ENCODE results near the gene RBMS1.
"Not testable (repeated sequence)": the region's sequence is repeated elsewhere in the genome, so short reads cannot be mapped to it uniquely, and the experiment has no call there.

Gene RBMS1

DNA sequence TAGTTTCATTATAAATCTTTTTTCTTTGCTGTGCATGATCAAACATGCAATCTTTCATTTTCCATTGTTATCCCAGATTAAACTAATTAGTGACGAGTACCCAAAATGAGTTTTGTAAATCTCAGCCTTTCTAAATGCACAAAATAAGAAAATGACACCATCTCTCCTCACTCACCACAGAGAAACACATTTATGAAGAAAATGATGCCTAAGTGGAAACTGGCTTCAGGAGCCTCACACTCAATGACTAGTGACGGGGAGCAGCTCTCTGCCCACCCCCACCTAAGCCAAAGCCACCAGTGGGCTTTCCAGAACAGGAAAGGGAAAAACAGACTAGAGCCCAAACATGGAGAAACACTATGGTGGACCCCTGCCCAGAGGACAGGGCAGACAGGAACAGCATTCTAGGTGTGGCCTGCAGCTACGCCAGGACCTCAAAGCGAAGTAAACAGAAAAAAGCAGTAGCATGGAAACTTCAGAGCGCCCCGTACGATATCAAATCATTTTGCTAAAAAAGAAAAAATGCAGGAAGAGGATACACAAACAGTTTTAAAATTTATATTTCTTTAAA lies 113.5 kb downstream of the RBMS1 start:
- DNase-seq (ENCODE audit: low read depth): no peak

DNA sequence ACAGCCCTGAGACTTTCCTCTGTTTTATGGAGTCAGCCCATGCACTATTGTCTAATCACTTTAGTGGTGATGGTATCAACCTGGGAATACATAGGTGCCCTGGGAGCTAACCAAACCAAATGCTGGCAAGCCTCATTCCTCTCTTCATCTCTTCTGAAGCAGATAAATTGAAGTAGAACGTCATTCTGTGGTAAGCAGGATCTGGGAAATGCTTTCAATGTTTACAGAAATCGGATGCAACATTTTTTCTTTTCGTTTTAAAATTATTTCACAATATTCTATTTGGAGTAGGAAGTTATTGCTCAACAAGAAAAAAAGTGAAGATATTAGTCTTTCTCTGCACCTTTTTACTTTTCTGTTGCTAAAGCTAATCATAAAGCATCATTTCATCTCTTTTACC lies 114.2 kb downstream of the RBMS1 start:
- peak; percentile 94 for DNase-seq (ENCODE audit: low read depth)

DNA sequence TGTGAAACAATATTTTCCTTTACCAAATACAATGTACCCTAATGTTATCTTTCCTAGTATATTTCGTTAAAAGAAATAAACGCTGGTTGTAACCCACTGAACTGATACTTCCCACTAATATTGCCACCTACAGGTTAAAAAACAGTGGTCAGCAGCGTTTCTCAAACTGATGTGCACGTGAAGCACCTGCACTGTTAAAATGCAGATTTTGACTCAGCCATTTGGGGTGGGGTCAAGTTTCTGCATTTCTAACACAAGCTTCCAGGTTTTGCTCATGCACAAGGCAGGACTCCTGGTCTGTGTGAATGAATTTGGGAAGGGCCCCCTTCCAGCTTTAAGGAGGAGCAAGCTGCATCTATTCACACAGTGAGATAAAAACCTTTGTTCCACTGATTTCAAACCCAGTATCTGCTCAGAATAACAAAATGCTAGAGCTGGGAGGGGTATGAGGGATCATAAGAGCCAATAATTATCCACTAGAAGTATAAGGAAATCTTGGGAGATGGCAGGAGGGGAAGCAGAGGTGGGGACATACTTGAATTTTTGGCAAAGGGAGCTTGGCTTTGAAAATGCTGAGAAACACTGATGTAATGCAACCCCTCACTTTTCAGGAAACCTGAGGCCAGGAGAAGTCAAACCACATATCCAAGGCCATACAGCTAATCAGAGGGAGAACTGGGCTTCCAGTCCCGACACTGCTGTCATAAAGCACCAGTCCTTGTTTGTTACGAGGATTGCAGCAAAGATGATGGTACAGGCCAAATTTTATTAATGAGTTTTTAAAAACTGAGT lies 116.2 kb downstream of the RBMS1 start:
- no peak for DNase-seq (ENCODE audit: low read depth)

DNA sequence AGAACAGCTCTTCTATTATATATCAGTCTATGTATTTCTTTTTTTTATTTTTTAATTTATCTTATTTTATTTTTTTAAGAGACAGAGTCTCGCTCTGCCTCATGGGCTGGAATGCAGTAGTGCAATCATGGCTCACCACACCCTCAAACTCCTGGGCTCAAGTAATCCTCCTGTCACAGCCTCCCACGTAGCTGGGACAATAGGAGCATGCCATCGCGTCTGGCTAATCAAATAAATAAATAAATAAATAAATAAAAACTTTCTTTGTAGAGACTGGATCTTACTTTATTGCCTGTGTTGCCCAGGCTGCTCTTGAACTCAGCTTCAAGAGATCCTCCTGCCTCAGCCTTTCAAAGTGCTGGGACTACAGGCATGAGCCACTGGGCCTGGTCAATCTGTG lies 117.0 kb downstream of the RBMS1 start:
- peak; percentile 51 for DNase-seq (ENCODE audit: low read depth)

DNA sequence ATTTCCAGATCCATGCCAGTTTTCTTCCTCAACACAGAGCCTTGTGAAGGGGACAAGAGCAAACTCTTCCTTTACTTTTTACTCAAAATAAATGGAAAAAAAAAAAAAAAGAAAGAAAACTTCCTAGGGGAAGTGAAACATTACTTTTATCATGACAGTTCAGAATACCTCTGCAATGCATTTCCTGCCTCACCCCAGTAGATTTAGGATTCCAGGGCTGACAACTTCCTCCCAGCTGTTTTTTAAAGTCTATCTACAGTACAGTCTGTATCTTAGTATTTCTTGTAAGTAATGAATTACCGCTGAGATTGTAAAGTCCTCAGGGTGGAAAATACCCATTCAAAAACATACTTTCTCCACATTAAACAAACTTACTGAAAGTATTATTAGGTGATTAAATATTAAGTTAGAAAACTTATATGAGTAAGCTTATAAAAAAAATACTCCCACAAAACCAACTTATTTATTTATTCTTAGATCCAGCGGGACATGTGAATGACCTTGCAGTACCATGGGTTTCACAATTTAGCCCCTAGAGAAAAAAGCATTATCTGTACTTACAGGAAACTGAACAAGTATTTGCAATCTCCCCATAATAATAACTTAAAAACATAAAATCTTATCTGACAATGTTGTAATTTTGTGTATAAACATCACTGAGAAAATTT lies 117.7 kb downstream of the RBMS1 start:
- DNase-seq (ENCODE audit: low read depth): peak; percentile 83

DNA sequence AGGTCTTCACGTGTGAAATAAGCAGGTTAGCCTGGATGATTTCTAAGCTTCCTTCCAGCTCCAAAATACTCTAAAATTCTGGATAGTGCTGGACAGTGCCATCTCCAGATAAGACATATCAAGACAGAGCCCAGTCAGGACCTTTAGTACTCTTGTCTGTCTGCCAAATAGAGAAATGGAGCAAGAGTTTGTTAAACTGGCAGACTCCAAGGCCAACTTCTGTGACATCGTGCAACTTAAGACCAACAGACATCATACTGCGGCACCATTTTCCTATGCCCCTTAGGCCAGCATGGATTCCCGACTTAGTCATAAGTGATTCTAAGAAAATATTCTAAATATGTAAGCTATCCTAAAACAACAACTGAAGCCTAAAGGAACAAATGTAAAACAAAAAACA lies 118.6 kb downstream of the RBMS1 start:
- DNase-seq (ENCODE audit: low read depth): peak; percentile 92

DNA sequence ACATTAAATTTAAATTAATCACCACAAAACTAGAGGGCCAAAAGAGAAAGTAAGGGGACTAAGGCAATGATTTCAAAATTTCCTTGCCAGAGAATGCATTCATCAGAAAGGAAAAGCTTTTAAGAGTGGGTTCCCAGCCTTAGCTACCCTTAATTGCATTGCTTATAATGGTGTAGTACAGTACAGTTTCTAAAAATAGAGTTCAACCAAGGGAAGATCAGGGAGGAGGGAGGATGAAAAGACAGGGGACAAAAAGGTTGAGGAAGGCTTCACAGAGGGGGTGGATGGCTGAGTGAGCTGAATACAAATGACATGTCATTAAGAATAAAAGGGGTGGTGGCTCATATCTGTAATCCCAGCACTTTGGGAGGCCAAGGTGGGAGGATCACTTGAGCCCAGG lies 119.9 kb downstream of the RBMS1 start:
- no peak for DNase-seq (ENCODE audit: low read depth)

DNA sequence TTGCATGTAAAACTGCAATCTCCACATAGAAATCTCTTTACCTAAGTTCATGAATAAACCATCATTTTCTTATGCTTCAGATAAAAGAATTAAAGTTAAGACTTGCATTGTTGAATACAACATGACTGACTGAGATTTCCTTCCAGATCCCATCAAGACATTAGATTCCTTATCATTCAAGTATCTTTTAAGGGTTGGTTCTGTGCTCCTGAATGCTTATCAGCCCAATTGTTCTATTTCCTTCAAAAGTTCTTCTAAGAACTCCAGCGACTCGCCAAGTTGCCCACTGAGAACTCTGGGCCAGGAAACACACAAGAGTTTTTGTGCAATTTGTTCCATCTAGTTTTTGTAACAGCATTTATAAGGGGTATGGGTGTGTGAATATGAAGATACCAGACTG lies 120.3 kb downstream of the RBMS1 start:
- DNase-seq (ENCODE audit: low read depth): no peak

DNA sequence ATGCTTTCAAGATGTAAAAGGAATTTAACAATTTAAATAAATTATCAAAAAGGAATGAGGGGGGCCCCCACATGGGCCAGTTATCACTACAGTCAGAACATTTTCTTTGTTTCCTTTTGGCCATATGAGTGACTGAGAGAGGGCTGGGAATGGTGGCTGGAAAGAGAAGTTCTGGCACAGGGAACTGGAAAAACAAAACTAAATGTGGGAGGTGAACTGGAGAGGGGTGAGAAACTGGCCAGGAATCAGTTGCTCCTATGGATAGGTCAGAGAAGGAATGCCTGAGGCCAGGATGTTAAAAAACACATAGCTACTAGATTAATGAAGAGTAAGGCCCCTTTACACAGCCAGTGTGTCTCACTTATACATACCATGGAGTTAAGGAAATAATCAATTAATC lies 121.0 kb downstream of the RBMS1 start:
- DNase-seq (ENCODE audit: low read depth): no peak

DNA sequence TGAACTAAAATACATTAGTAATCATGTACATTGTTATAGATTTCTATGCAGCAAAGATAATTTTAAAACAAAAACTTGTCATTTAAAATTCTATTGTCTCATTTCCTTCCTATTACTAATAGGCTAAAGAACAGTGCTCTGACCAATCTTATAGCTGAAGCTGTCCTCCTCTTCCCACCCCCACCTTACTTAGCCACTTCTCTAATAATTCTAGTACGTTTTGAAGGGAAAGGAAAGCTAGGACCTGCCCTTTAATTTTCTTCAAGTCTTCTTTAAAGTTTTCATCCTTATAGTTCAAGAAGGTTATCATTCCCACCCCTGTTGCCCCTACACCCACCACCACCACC lies 121.6 kb downstream of the RBMS1 start:
- DNase-seq (ENCODE audit: low read depth): no peak

DNA sequence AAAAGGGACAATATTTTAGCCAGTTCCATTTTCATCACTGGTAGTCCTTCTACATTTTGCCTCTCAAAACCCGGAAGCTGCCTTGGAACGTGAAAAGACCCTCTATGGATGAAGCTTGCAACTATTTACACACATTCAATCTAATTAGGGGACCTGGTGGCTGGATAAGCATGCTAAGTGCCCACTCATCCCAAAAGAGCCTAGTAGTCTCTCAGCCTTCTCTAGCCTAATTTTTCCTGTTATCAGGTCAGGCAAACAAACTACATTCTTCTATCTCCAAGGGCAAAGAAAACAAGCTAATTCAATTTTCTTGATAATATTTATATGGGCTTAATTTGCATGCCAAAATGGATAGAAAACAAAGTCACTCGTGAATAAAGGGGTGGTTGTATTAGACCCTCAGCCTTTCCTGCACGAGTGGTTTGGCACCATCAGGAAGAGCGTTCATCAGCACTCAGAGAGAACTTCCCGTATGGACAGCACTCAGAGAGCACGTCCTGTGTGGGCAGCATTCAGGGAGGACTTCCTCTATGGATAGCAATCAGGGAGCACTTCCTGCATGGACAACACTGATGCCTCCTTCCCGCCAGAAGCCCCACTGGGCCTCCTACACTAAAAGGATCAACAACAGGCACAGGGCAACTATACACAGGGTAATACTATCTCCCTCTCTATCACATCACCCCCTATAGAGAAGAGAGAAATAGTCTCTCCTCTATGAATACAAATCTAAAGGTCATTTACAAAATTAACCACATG lies 122.2 kb downstream of the RBMS1 start:
- DNase-seq (ENCODE audit: low read depth): peak; percentile 31

DNA sequence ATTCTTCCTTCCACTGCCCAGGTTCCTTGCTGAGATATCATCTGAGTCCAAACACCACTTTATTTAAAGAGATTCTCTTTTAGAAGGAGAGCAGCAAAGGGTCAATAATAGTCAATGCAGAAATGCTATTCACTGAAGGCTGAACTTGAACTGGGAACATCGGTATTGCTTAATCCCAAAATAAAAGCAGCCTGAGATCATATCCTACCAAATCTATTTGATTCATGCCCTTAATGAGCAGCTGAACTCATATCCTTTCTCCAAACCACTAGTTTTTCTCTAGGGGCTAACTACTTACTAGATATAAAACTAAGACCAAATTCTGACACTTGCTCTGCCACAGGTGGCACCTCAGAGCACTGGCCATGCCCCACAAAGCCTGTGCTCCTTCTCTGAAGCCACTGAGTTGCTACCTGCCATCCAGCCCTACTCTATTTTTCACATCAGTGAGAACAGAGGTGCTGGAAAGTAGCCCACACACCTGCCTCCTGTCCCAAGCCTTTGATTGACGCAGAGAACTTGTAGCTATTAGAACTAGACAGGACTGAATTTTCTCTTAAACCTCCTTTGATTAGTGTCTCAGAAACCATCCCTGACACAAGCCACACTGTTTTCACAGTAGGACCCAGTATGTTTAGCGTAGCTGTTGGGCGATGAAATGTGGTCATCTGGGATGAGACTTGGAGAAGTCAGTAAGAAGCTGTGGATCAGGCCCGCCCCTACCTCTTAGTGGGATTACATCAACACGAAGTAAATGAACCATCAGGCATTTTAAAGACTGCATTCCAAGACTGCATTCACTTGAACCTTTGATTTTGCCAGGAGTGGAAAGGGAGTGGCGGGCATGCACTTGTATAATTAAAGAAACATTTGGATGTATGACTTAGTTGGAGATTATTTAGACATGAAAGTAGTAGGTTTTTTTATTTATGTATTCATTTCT lies 124.3 kb downstream of the RBMS1 start:
- peak; percentile 54 for DNase-seq (ENCODE audit: low read depth)

DNA sequence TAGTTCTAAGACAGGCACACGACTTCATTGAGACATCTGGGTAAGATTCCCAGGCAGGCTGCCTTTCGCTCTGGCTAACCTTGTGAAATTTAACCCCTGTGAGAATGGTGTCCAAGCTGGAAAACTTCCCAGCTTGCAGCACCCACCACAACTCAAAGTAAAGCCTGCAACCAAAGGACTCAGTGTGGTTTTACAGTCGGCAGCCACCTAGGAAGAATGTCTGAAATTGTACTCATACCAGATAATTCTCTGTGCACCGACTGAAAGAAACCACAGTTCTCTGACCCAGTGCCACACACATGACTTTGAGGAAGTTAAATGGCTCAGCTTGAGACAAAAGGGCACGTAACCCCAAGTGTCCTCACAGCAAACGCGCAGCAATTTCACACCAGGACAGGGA lies 125.7 kb downstream of the RBMS1 start:
- peak; percentile 97 for DNase-seq (ENCODE audit: low read depth)

DNA sequence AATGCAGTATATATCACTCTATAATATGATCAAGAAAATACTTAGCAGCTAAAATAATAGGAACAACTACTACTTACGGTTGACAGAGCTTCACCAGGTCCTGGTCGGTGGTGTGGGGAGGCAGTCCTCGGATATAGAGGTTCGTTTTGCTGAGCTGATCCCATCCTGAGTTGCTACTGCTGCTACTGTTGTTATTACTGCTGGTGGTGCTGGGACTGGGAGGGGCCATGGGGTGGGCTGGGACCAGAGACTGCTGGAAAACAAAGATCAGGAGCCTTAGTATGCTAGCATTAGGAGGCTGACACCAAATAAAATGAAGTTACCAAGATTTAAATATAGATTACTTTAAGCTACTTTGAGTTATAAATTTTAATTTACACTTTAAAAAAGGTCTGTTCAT lies 126.5 kb downstream of the RBMS1 start:
- DNase-seq (ENCODE audit: low read depth): not testable (repeated sequence)

DNA sequence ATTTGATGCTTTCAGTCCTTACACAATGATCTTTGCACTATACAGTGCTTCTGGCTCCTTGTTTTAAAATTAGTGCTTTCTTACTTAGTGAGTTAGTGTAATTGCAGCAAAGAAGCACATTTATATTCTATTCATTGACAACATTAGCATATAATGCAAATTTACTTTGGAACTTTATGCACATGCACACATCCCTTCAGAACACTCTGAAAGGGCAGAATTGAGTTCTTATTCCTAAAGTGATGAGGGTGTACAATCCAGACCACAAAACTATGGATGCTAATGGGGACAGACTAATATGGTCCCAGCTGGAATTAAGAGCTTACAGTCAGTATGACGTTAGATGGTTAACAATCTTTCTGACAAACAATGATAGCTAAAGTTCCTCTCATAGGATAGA lies 127.1 kb downstream of the RBMS1 start:
- no peak for DNase-seq (ENCODE audit: low read depth)

DNA sequence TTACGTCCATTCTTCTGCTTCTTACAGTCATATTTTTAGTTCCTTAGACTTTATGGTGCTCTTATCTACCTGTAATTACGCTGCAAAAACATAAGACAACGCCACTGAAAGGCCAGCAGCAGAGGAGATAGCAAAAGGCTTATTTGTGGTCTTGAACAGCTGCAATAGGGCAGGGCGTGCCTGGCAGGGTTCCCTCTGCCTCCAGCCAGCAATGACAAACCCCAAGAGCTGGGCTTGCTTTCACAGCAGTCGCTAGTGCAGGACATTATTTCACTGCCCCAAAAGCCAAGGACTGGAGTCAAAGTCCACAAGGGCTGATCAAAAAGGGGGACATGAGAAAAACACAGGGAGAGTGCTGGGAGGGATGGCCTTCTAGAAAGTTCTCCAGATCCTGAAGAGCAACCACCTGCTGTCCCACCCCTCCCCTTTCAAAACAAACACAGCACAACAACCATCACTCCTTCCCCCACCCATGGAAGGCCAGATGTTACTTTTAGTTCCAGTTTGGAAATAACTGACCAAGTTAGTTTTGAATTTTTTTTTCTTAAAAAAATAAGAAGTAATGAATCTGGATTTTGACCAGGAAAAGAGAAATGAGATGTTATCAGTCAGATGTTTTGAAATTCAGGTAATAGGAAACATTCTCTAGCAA lies 127.8 kb downstream of the RBMS1 start:
- peak; percentile 49 for DNase-seq (ENCODE audit: low read depth)

DNA sequence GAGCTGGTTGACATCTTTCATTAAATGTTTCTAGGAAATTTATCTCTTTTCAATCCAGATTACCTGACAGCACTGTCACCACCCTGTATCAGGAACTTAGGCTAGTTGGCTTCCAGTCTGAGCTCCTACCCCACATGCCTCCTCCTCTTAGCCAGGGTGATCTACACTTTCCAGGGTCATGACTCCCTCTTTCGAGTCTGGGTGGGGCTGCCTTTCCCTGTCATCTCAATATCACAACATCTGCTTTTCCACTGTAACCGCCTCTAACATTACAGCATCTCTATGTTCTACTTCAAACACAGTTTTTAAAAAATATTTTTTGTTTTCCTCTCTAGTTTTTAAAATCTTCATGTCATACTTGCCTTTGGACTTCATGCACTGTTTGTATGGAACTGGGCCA lies 129.2 kb downstream of the RBMS1 start:
- DNase-seq (ENCODE audit: low read depth): no peak

DNA sequence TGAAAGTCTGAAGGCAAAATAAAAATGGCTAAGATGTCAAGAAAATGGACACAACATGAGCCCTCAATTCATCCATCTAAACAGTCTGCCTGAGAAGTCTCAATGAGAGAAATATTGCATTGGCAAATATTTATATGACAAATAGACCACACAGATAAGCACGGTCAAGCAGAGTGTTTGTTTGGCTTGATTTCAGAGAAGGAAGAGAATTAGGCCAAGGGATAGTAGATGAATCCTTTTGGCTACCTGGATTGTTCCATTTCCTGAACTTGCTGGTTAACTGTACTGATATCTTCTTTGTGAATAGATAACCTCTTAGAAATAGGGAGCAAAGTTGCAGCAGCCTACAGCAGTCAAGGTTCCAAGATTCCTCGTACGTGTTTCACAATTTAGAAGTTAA lies 129.6 kb downstream of the RBMS1 start:
- DNase-seq (ENCODE audit: low read depth): no peak

DNA sequence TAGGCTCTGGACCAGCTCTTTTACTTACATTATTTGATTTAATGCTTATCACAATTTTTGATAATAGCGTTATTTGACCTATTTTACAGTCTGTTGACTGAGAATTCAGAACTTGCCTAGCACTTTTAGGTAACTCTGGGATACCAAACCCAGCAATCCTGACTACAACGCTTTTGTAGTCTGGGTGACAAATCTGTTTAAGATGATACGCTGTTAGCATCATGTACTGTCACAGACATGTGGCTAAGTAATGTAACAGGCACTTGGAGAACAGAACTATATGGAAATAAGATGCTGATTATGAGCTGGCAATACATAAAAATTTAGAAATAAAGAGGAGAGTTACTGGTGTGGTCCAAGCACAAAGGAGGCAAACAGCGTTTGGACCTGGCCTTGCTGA lies 130.6 kb downstream of the RBMS1 start:
- no peak for DNase-seq (ENCODE audit: low read depth)

DNA sequence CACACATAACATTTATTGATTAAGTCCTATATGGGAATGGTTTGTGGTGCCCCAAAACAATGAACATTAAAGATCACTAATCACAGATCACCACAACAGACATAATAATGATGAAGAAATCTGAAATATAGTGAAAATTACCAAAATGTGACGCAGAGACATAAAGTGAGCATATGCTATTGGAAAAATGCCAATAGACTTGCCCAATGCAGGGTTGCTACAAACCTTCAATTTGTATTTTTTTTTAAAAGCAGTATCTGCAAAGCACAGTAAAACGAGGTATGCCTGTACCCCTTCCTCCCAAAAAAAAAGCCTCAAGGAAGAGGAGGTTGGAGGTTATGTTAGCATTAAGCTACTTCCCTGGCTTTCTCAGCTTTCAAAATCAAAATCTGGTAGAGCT lies 131.1 kb downstream of the RBMS1 start:
- DNase-seq (ENCODE audit: low read depth): no peak

DNA sequence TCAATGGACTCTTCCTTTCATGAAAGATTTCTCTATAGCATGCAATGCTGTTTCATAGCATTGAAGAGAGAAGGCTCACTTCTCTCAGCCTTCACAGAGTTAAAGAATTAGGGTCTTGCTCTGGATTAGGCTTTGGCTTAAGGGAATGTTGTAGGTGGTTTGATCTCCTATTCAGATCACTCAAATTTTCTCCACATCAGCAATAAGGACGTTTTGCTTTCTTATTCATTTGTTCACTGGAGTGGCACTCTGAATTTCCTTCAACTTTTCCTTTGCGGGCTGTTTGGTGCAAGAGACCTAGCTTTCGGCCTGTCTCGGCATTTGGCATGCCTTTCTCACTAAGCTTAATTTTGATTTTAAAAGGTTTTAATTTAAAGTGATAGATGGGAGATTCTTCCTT lies 131.6 kb downstream of the RBMS1 start:
- no peak for DNase-seq (ENCODE audit: low read depth)

All from fibroblast of gingiva (primary cell).